Iris pigment epithelial cell (primary cell): ENCODE results near the gene DPM3.
"Not testable (repeated sequence)": the region's sequence is repeated elsewhere in the genome, so short reads cannot be mapped to it uniquely, and the experiment has no call there.

ENCODE experiments used
- DNase-seq: peaks from one replicate; pipeline ENCODE4 v3.0.0-alpha.2; 2011; ENCODE audit warnings: low read depth

DPM3 gene, protein sequence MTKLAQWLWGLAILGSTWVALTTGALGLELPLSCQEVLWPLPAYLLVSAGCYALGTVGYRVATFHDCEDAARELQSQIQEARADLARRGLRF

DNA sequence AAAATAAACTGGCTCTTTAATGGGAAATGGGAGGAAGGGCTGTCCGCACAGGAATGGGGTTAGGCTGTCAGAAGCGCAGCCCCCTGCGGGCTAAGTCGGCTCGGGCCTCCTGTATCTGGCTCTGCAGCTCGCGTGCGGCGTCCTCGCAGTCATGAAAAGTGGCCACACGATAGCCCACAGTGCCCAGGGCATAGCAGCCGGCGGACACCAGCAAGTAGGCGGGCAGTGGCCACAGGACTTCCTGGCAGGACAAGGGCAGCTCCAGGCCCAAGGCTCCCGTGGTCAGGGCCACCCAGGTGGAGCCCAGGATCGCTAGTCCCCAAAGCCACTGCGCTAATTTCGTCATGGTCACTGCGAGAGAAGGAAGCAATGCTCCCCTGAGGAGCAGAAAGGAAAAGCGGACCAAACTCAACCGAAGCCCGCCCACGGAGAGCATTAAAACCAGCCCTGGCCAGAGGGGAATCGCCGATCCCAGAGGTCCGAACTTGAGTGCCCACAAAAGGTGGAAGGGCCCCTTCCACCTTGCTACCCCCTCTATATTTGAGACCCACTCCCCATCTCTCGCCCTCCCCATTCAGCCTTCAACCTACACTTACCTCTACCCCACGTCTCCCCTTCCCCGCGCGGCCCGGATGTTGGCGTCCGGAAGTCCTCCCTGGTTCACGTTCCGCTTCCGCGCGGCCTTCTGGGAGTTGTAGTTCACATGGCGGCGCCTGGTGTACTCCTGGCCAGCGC lies at the start of gene DPM3:
Gene DPM3 (minus strand): TSS at position 637 of the 735 bp plus-strand sequence. CDS start 291 bp downstream, at position 346.
- peak; percentile 81 for DNase-seq

DNA sequence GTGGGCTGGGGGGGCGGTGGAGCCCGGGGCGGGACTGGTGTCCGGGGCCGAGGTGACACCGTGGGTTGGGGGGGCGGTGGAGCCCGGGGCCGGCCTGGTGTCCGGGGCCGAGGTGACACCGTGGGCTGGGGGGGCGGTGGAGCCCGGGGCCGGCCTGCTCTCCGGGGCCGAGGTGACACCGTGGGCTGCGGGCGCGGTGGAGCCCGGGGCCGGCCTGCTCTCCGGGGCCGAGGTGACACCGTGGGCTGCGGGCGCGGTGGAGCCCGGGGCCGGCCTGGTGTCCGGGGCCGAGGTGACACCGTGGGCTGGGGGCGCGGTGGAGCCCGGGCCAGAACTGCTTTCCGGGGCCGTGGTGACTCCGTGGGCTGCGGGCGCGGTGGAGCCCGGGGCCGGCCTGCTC lies 49.6 kb upstream of the DPM3 start:
- DNase-seq, result not testable (repeated sequence)

DNA sequence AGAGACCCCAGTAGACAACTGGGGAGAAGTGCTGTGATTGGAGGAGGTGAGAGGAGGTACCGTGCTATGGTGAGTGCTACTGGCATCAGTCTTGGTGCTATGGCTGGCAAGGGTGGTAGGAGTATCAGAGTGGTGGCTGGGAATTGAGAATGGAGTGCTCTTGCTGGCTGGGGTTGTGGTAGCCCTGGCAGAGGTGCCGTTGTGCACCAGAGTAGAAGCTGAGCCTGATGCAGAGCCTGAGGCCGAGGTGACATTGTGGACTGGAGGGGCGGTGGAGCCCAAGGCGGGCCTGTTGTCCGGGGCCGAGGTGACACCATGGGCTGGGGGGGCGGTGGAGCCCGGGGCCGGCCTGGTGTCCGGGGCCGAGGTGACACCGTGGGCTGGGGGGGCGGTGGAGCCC lies 47.9 kb upstream of the DPM3 start:
- no peak for DNase-seq

DNA sequence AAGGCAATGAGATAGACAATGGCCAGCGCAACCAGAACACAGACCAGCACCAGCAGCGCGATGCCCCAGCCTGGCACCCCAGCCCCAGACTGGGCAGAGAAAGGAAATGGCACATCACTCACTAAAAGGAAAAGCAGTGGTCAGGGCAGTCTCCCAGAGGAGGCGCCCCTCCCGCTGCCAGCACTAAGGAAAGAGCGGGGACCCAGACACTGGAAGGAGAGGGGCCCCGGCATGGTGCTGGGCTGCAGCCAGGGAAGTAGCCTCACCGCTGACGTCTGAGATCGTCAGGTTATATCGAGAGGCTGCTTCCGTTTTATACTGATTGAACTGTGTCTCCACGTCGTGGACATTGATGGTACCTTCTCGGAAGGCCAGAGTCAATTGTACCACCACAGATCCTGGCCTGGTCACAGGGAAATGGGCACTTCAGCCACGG lies 47.1 kb upstream of the DPM3 start:
- DNase-seq, result no peak

DNA sequence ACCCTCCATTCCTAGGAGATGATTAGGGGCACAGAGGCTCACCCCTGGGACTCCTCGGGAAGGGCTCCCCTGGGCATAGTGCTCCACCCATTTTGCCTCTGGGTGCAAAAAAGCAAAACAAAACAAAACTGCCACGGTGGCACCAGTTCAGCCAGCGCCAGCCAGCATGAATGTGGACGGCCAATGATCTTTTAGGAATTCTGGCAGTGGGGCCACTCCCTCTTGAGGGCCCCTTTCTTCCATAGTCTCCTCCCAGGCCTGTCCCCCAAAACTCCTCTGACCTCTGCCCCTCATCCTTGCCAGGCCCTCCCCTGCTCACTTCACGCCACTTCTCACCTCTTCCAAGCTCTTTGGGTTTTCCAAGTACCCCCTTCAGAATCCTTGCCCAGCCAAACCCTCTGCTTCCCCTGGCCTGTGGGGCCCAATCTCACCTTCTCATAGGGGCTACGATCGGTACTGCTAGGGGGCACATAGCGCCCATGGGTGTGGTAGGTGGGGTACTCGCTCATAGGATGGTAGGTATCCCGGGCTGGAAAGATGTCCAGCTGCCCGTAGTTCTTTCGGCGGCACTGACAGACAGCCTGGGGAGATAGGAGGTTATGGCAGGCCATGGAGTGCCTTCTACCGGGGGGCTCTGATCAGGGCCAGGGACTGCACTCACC lies 46.6 kb upstream of the DPM3 start:
- no peak for DNase-seq

DNA sequence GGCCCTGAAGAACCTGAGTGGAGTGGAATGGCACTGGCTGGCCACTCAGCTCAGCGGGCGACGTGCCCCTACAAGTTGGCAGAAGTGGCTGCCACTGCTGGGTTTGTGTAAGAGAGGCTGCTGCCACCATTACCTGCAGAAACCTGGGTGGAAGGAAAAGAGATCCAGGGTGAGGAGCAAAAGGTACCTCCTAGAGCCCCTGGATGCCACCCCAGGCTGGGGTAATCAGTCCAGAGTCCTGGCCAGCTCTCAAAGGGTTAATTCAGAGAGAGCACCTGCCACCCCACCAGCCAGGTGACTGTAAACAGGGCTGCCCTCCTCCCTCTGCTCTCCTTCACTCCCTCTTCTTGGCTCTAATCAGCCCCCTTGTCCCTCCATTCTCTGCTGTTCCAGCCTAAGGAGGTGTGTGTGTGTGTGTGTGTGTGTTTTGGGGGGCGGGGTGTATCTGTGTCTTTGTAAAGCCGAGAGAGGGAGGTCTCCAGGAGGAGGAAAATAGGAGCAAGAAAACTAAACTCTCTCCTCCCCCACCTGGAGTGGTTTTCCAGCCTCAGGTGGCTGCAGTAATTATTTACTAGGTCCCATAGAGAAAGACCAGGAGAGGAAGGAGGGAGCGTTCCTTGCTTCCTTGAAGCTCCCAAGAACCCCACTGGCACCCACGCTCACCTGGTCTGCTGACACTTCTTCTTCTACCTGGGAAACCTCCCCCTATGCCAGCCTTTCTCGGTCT lies 45.9 kb upstream of the DPM3 start:
- no peak for DNase-seq

DNA sequence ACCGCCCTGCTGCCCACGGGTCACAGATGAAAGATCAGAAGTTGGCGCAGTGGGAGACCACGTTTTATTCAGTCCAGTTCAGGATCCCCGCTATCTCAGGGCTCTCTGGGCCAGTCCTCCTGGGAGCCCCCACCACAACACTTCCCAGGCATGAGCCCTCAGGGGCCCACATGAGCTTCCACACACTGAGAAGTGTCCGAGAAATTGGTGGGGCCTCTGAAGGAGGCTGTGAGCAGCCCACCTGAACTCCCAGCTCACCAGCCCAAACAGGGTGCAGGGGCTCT lies 45.4 kb upstream of the DPM3 start:
- no peak for DNase-seq

DNA sequence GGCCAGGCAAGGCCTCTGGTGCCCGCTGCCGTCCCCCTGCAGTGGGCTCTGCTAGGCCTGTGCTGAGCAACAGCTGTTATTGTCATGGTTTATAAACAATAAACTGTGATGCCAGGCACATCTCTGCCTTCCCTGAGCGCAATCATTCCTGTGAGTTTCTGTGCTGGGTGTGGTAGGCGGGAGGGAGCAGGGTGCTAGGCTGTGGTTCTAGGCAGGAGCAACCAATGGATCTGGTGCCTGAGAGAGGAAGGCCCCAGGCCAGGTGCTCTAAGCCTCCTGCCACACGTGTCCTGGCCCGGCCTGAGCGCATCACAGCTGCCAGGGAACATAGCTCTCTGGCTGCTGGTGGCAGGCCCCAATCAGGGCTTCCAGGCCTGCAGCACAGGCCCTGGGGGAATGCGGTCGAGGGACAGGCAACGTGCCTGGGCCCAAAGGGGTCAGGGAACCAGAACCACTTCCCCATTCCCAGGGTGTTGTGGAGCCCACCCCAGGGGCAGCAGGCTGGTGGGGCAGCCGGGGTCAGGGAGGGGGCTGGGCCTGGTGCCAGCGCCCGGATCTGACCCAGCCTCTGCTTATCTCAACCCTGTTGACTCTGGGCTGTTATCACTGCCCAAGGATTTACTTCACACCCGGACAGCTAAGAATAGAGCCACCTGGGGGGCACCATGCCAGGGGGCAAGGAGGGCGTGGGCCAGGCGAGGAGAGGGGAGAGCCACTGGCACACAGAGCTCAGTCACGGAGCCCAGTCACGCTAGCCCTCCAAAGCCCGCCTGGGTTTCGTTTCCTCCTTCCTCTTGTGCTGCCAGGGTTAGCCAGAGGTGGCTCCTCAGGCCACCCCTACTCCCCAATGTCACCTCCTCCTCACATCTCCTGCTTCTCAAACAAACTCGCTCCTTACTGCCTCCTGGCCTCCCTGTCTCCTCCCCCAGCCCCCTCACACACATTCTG lies 44.8 kb upstream of the DPM3 start:
- DNase-seq, result no peak

DNA sequence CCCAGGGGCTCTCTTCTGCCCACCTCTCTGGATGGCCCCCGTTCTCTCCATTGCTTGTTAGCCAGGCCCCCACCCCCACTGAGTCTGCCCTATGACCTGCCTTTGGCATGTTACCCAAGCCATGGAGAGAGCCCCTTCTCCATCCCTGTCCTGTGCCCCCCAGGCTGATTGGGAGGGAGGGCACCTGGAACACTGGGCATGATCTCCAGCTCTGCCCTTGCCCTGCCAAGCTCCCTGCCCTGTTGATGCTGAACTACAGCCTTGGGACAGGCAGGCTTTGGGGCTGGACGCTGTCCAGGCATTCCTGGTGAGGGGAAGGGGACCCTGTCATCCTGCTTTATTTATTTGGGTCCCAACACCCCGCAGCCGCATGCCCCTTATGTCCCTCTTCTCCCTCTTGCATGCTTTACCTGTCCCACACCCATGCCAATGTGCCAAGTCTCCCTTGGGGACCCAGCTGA lies 44.0 kb upstream of the DPM3 start:
- DNase-seq, result no peak

DNA sequence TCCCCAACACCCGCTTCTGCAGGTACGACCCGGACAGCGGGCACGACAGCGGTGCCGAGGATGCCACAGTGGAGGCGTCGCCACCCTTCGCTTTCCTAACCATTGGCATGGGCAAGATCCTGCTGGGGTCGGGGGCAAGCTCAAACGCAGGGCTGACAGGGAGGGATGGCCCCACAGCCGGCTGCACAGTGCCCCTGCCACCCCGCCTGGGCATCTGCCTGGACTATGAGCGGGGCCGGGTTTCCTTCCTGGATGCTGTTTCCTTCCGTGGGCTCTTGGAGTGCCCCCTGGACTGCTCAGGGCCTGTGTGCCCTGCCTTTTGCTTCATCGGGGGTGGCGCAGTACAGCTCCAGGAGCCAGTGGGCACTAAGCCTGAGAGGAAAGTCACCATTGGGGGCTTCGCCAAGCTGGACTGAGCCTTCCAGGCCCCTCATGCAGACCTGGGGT lies 43.5 kb upstream of the DPM3 start:
- DNase-seq, result no peak

DNA sequence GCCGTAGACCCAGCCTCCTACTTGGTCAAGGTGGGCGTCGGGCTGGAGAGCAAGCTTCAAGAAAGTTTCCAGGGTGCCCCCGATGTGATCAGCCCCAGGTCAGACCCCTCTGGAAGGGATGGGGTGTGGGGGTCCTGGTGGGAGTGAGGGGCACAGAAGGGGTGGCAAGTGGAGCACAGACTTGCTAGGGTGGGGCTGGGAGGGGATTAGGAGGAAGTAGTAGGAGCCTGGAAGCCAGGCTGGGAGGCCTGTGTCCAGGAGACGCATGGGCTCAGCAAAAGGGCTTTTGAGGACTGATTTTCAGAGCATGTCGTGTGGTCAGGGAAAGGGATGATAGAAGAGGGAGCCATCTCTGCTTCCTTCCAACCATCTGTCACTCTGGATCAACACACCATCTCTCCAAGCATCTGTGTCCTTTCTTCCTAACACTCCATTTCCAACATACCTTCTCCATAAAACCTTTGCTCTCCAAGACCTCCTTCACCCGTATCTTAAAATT lies 41.8 kb upstream of the DPM3 start:
- no peak for DNase-seq

DNA sequence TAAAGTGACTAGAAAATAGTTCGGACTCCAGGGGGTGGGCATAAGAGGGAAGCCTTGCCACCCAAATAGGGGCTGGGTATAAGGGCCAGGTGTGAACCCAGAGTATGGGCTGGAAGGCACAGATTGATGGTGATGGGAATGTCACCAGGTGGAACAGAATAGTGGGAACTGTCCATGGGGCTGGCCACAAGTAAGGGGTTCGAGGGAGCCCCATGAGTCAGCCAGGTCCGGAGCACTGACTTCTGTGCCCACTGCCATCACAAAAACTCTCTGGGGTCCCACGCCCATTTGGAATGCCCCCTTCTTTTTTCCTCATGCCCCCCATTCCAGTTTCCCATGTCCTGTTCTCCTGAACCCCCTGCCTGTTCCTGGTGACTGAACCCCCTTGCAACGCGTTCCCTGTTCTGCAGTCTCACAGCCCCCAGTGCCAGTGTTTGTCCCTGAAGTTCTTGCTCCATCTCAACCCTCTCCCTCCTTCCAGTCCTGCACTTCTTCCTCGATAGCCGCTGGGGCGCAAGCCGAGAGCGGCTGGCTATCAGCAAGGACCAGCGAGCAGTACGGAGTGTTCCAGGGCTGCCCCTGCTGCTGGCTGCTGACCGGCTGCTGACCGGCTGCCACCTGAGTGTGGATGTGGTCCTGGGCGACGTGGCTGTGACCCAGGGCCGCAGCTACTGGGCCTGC lies 41.2 kb upstream of the DPM3 start:
- DNase-seq, result no peak

DNA sequence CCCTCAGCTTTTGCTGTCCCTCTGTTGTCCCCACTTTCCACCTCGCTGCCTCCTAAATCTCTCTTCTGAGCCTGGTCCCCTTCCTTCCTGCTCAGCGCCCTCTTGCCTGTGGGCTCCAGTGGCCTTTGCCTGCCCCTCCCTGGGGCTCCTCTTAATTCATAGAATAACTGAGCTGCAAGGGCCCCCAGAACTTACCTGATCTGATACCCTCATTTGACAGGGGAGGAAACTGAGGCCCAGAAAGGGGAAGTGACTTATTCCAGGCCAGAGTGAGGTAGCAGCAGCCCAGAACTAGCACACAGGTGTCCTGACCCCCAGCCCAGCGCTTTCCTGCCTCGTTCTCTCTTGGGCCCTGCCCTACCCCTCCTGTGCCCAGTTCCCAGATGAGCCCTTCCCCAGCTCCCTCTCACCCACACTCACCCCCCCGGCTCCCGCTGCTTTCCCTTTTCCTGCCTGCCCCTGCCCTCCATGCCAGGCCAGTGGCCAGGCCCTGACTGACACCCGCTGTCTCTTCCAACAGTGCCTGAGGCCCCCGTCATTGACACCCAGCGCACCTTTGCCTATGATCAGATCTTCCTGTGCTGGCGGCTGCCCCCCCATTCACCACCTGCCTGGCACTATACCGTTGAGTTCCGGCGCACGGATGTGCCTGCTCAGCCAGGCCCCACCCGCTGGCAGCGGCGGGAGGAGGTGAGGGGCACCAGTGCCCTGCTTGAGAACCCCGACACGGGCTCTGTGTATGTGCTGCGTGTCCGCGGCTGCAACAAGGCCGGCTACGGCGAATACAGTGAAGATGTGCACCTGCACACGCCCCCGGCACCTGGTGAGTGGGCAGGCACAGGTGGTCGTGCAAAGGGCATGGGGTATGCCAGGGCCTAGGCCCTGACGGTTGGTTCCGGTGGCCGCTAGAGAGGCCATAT lies 39.0 kb upstream of the DPM3 start:
- no peak for DNase-seq

DNA sequence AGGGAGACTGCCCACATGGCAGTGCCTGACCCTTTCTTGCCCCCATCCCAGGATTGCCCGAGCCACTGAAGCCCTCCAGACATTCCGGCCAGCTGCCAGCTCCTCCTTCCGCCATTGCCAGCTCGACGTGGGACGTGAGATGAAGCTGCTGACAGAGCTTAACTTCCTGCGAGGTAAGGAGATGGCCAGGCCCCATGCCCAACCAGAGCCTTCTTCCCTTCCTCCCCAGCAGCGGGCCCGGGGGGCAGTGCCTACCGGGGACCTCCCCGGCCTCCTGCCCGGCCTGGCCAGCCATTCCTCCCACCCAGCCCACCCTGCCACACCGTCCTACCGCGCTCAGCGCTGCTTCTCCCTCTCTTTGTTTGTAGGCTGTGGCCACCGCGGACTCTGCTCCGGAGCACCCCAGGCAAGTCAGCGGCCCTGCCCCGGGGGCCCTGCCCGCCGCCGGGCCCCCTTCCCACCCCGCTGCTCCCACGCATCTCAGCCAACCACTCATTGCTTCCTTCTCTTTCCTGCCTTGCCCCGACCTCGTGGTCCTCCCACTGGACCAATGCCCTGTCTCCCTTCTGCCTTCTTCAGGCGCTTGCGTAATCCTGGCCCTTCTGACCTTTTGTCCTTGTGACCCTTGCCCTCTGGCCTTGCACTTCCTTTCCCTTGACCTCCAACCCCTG lies 38.2 kb upstream of the DPM3 start:
- DNase-seq, result no peak

DNA sequence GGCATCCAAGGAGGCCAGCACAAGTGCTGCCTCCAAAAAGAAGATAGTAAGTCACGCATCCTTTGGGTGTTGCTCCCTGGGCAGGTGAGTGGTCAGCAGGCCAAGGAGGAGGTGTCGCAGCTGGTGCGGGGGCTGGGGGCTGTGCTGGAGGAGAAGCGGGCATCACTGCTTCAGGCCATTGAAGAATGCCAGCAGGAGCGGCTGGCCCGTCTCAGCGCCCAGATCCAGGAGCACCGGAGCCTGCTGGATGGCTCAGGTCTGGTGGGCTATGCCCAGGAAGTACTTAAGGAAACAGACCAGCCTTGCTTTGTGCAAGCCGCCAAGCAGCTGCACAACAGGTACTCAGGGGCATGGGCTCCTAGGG lies 37.6 kb upstream of the DPM3 start:
- DNase-seq, result no peak

DNA sequence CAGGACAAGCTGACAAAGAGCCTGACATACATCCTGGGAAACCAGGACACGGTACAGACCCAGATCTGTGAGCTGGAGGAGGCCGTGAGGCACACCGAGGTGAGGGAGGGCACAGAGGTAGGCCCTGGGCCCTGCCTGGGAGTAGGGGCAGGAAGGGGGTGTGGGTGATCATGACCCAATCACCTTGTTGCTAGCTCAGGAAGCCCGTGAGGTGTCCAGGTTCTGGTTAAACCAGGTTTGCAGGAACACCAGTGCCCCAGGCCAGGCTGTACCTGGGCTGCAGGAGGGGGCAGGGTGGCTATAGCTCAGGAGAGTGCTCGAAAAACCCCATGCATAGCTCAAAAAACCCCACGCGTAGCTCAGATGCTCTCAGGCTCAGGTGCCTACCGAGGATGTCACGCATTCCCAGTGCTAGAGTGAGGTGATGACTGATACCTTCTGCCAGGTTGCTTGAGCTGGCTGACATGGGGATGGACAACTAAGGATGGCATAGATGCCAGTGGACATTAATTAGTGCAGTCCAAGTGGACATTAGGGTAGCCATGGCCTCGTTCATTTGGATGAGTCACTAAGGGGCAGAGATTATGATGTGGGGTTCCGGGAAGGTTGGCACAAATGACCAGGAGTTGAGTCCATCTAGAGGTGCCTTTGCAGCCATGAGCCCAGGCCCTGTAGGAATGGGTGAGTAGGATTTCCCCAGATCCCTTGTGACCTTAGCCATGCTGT lies 37.0 kb upstream of the DPM3 start:
- no peak for DNase-seq

DNA sequence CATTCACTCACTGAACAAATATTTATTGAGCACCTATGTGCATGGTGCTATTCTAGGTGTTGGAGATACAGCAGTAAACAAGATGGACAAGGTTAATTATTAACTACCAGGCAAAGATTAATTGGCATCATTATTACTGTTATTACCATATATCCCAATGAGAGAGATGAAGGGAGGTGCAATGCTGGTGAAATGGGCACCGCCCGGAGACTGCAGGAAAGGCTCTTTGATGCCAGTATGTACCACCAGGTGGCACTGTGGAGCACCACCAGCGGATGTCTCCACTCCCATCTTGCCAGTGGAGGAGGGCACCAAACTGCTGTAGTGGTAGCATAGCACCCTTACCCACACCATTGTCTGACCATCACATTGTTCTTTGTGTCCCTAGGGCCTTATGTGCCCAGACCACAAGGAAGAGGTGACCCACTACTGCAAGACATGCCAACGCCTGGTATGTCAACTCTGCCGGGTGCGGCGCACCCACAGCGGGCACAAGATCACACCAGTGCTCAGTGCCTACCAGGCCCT lies 36.3 kb upstream of the DPM3 start:
- peak; percentile 49 for DNase-seq

DNA sequence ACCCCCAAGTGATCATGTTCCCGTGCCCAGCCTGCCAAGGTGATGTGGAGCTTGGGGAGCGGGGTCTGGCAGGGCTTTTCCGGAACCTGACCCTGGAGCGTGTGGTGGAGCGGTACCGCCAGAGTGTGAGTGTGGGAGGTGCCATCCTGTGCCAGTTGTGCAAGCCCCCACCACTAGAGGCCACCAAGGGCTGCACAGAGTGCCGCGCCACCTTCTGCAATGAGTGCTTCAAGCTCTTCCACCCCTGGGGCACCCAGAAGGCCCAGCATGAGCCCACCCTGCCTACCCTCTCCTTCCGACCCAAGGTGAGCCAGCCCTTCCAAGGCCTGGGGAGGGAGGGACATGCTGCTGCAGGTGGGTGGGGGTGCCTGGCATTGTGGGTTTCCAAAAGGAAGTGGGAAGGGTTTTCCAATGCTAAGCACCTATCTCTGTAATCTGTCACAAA lies 35.6 kb upstream of the DPM3 start:
- DNase-seq, result no peak
